ENCODE measurements around the gene ANKS1B. TPM values are rescaled to one million over a fixed set of nuclear protein-coding genes. Genes with fewer than 3 reads are reported as not detected.
"Not testable (repeated sequence)": the region's sequence is repeated elsewhere in the genome, so short reads cannot be mapped to it uniquely, and the experiment has no call there.

The ANKS1B gene
- polyA plus RNA-seq, 1 experiment = 0.27 TPM

DNA sequence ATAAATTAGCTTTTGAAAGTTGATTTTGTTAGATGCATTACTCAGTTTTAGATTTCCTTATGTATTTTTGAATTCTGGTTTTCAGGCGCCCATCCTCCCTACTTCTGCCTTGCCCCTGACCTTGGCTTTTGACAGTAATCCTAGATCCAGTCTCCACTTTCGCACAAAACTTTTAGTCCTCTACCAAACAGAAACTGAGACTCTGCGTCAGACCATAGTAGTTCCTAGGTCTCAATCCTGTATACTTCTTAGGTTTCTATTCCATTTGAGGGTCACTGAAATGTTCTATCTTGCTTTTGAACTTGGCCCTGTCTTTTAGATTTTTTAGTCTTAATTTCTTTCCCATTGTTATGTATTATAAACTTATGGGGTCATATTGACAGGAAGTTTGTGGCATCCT lies 645.1 kb downstream of the ANKS1B start:
- Histone ChIP-seq H3K4me3 (ENCODE audit: low read depth, low read length) (no peak overlapping the region), H3K27me3 (ENCODE audit: control insufficient read depth, insufficient read depth, low read length) (no peaks in the 10 kb centered on the region), H3K36me3 (ENCODE audit: control insufficient read depth, insufficient read depth, low read length) (no peaks in the 10 kb centered on the region)
- DNase-seq (ENCODE audit: low read depth) = no peak
- CTCF ChIA-PET = interaction anchor here (0.6 kb wide), 1 partner anchor 123 kb away, joined by 3 read pairs; no protein-coding TSS in a partner anchor
- TF ChIP-seq, protein P1, sequence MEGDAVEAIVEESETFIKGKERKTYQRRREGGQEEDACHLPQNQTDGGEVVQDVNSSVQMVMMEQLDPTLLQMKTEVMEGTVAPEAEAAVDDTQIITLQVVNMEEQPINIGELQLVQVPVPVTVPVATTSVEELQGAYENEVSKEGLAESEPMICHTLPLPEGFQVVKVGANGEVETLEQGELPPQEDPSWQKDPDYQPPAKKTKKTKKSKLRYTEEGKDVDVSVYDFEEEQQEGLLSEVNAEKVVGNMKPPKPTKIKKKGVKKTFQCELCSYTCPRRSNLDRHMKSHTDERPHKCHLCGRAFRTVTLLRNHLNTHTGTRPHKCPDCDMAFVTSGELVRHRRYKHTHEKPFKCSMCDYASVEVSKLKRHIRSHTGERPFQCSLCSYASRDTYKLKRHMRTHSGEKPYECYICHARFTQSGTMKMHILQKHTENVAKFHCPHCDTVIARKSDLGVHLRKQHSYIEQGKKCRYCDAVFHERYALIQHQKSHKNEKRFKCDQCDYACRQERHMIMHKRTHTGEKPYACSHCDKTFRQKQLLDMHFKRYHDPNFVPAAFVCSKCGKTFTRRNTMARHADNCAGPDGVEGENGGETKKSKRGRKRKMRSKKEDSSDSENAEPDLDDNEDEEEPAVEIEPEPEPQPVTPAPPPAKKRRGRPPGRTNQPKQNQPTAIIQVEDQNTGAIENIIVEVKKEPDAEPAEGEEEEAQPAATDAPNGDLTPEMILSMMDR (IDR thresholded peaks at IDR 0.05; ENCODE audit: insufficient read depth, low read depth, low read length) = no peak
- POLR2A ChIA-PET = no interaction called here

GRCh38 chr12:99334285-99335056 lies 650.3 kb downstream of the ANKS1B start:
- ChIA-PET POLR2A (no interaction called here), CTCF (no interaction called here)
- no peak overlapping the region for H3K4me3 ChIP-seq (ENCODE audit: low read depth, low read length)
- no peaks in the 10 kb centered on the region for H3K27me3 ChIP-seq (ENCODE audit: control insufficient read depth, insufficient read depth, low read length)
- TF ChIP-seq, protein P1 (IDR thresholded peaks at IDR 0.05; ENCODE audit: insufficient read depth, low read depth, low read length) = no peak
- no peaks in the 10 kb centered on the region for H3K36me3 ChIP-seq (ENCODE audit: control insufficient read depth, insufficient read depth, low read length)
- DNase-seq (ENCODE audit: low read depth) = no peak

DNA sequence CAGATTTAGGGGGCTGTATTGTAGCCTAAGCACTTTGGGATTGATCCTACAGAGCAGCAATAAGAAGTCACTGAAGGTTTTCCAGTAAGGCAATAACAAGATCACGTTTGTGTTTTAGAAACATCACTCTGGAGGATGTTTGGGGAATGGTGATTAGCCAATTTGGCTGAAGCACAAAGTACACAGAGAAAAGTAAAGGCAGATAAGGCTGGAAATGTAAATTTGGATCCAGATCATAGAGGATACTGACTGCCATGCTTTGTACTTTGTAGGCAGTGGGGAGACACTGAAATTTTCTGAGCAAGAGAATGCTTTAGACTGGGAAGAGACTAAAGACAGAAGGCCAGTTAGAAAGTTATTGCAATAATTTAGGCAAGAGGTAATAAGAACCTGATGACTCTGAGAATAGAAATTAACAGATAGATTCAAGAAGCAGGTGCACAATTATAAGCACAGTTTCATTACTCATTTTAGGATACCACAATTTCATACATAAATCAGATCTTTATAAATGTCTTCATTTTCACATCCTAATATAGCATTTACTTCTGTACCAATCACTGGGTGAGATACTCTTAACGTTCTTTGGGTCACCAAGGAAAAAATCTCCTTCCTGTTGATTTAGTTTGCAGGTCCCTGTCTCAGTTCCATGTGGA lies 651.7 kb downstream of the ANKS1B start:
- ChIA-PET CTCF (no interaction called here), POLR2A (no interaction called here)
- no peak for DNase-seq (ENCODE audit: low read depth)

GRCh38 chr12:99330216-99330615 lies 654.5 kb downstream of the ANKS1B start:
- CTCF ChIA-PET = no interaction called here
- no peaks in the 10 kb centered on the region for H3K27me3 ChIP-seq (ENCODE audit: control insufficient read depth, insufficient read depth, low read length)
- TF ChIP-seq, protein P1 (IDR thresholded peaks at IDR 0.05; ENCODE audit: insufficient read depth, low read depth, low read length) = no peak
- no peak overlapping the region for H3K4me3 ChIP-seq (ENCODE audit: low read depth, low read length)
- DNase-seq (ENCODE audit: low read depth) = no peak
- POLR2A ChIA-PET = no interaction called here
- no peaks in the 10 kb centered on the region for H3K36me3 ChIP-seq (ENCODE audit: control insufficient read depth, insufficient read depth, low read length)

More for the DNA sequence above, 651.7 kb downstream of the ANKS1B start:
- H3K27me3 ChIP-seq (ENCODE audit: control insufficient read depth, insufficient read depth, low read length) = no peaks in the 10 kb centered on the region
- H3K36me3 ChIP-seq (ENCODE audit: control insufficient read depth, insufficient read depth, low read length) = no peaks in the 10 kb centered on the region
- no peak overlapping the region for H3K4me3 ChIP-seq (ENCODE audit: low read depth, low read length)
- TF ChIP-seq, protein P1 (IDR thresholded peaks at IDR 0.05; ENCODE audit: insufficient read depth, low read depth, low read length) = no peak

DNA sequence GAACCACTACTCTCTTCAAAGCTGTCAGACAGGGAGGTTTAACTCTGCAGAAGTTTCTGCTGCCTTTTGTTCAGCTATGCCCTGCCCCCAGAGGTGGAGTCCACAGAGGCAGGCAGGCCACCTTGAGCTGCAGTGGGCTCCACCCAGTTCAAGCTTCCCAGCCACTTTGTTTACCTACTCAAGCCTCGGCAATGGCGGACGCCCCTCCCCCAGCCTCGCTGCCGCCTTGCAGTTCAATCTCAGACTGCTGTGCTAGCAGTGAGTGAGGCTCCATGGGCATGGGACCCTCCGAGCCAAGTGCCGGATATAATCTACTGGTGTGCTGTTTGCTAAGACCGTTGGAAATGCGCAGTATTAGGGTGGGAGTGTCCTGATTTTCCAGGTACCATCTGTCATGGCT lies 663.5 kb downstream of the ANKS1B start:
- POLR2A ChIA-PET; H3K27me3 ChIP-seq (ENCODE audit: control insufficient read depth, insufficient read depth, low read length); DNase-seq (ENCODE audit: low read depth); H3K4me3 ChIP-seq (ENCODE audit: low read depth, low read length); H3K36me3 ChIP-seq (ENCODE audit: control insufficient read depth, insufficient read depth, low read length); CTCF ChIA-PET: not testable (repeated sequence)
